Measurements from ENCODE around the gene CHD3. TPM values are rescaled to one million over a fixed set of nuclear protein-coding genes. Genes with fewer than 3 reads are reported as not detected.

Gene CHD3
- 100 to 1,000 TPM in 3 of 4 donors, 10 to 100 TPM in 1; 56.7 to 134 (median 120) TPM for total RNA-seq

- Histone ChIP-seq H3K27me3 (no peaks in the 10 kb centered on the region), H3K27ac (peak within 1 kb of the TSS; percentile 30 to 97 (median 91)), H3K4me1 (peaks cover 6 to 68% (median 39%) of the 10 kb centered on the region in 3 donors), H3K9me3 (no peaks in the 10 kb centered on the region), H3K36me3 (peaks cover 0 to 26% of the 10 kb centered on the region in 2 donors), H3K4me3 (peak within 1 kb of the TSS; percentile 4 to 67)
- ATAC-seq: peak; percentile 29
- WGBS, 2 donors (ENCODE audit: low coverage in 1 of 2): 18 to 36% methylated on average over 1 to 12 of the region's 18 CpGs
- no peak for TF ChIP-seq EP300 (IDR thresholded peaks at IDR 0.05)
- peak in 1 of 2 donors; percentile 5 for TF ChIP-seq POLR2A (IDR thresholded peaks at IDR 0.05)
These were observed at the start of gene CHD3 for GRCh38 chr17:7888184-7888920. CHD3 (plus strand) TSS chr17:7888789; CDS start chr17:7889001, 212 bp downstream.

- Histone ChIP-seq H3K27ac (peak overlapping the region in 3 of 4 donors; percentile 90 to 99 (median 98)), H3K9me3 (no peaks in the 10 kb centered on the region), H3K4me1 (peaks cover 6 to 83% (median 44%) of the 10 kb centered on the region in 3 donors), H3K27me3 (no peaks in the 10 kb centered on the region), H3K4me3 (no peak overlapping the region), H3K36me3 (peaks cover 0 to 14% of the 10 kb centered on the region in 2 donors)
- WGBS, 2 donors (ENCODE audit: low coverage in 1 of 2): 60% methylated on average over 1 of the region's 6 CpGs; no CpG with 5 or more reads in 1 of the 2 donors
- ATAC-seq: no peak
- TF ChIP-seq POLR2A (IDR thresholded peaks at IDR 0.05): no peak
- no peak for TF ChIP-seq CTCF (IDR thresholded peaks at IDR 0.05)
- TF ChIP-seq EP300 (IDR thresholded peaks at IDR 0.05): no peak
- TF ChIP-seq POLR2AphosphoS5 (IDR thresholded peaks at IDR 0.05): no peak
These were observed 49.3 kb upstream of the CHD3 start for GRCh38 chr17:7839190-7839875.

GRCh38 chr17:7839876-7840261 is 48.7 kb upstream of the CHD3 start:
- ATAC-seq: no peak
- Histone ChIP-seq H3K27me3 (no peaks in the 10 kb centered on the region), H3K36me3 (peaks cover 0 to 14% of the 10 kb centered on the region in 2 donors), H3K27ac (peak overlapping the region in 3 of 4 donors; percentile 90 to 99 (median 98)), H3K4me1 (peaks cover 6 to 86% (median 44%) of the 10 kb centered on the region in 3 donors), H3K9me3 (no peaks in the 10 kb centered on the region), H3K4me3 (no peak overlapping the region)
- 33 to 40% methylated on average over 1 of the region's 2 CpGs for WGBS, 2 donors (ENCODE audit: low coverage in 1 of 2)
- TF ChIP-seq POLR2A (IDR thresholded peaks at IDR 0.05): no peak
- no peak for TF ChIP-seq CTCF (IDR thresholded peaks at IDR 0.05)
- TF ChIP-seq EP300 (IDR thresholded peaks at IDR 0.05): no peak
- no peak for TF ChIP-seq POLR2AphosphoS5 (IDR thresholded peaks at IDR 0.05)

DNA sequence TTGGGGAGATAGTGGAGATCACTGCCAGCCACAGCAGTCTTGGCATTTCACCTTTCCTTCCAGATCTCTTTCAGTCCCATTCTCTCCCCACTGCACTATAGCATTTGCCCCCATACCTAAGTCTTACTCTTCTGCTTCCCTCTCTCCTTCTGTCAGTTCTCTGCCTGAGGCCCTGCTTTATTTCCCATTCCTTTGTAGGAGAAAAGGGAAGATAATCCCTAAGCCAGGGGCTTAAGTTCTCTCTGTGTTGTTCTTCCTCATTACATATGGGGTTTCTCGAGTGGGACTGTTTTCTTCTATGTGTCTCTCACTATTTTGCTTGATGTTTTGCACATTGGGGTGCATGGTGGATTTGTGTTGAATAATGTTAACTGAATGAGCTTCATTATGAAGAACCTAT is 48.1 kb upstream of the CHD3 start:
- peaks cover 9 to 92% (median 49%) of the 10 kb centered on the region in 3 donors for H3K4me1 ChIP-seq
- peaks cover 0 to 17% of the 10 kb centered on the region in 2 donors for H3K36me3 ChIP-seq
- ATAC-seq: no peak
- TF ChIP-seq EP300 (IDR thresholded peaks at IDR 0.05) (no peak), POLR2AphosphoS5 (IDR thresholded peaks at IDR 0.05) (no peak), POLR2A (IDR thresholded peaks at IDR 0.05) (no peak), CTCF (IDR thresholded peaks at IDR 0.05) (no peak)
- H3K9me3 ChIP-seq: no peaks in the 10 kb centered on the region
- WGBS, 2 donors (ENCODE audit: low coverage in 1 of 2): 39% methylated on average over 1 of the region's 1 CpG; no CpG with 5 or more reads in 1 of the 2 donors
- H3K4me3 ChIP-seq: no peak overlapping the region
- no peaks in the 10 kb centered on the region for H3K27me3 ChIP-seq
- peak overlapping the region in 3 of 4 donors; percentile 90 to 99 (median 98) for H3K27ac ChIP-seq

DNA sequence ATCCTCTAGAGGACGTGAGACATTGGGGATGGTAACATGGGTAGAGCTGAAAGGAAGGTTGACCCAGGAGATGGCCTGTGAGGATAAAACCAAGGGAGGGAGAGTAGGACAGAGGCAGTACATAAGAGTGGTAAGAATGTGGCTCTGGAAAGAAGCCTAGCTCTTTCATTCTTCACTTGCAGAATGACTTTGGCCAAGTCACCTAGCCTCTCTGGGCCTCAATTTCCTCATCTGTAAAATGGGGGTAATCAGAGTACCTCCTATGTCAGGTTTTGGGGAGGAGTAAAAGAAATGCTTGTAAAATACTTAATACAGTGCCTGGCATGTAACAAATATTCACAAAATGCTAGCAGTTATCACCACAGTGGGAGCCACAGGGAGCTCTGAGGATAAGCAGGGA is 47.7 kb upstream of the CHD3 start:
- no peak for ATAC-seq
- Histone ChIP-seq H3K9me3 (no peaks in the 10 kb centered on the region), H3K4me3 (peak overlapping the region in 1 of 2 donors; percentile 84), H3K4me1 (peaks cover 9 to 93% (median 51%) of the 10 kb centered on the region in 3 donors), H3K27ac (peak overlapping the region; percentile 78 to 99 (median 94)), H3K27me3 (no peaks in the 10 kb centered on the region), H3K36me3 (peaks cover 0 to 21% of the 10 kb centered on the region in 2 donors)
- 83% methylated on average over 1 of the region's 1 CpG; no CpG with 5 or more reads in 1 of the 2 donors for WGBS, 2 donors (ENCODE audit: low coverage in 1 of 2)
- TF ChIP-seq CTCF (IDR thresholded peaks at IDR 0.05): no peak
- no peak for TF ChIP-seq POLR2AphosphoS5 (IDR thresholded peaks at IDR 0.05)
- no peak for TF ChIP-seq POLR2A (IDR thresholded peaks at IDR 0.05)
- no peak for TF ChIP-seq EP300 (IDR thresholded peaks at IDR 0.05)
